Measurements from ENCODE around the gene TBC1D1.

GRCh38 chr4:37980246-37980645 lies 89.4 kb downstream of the TBC1D1 start:
- TF ChIP-seq CTCF (IDR thresholded peaks at IDR 0.05), result no peak
- TF ChIP-seq POLR2A (IDR thresholded peaks at IDR 0.05; ENCODE audit: low read depth), result no peak
- TF ChIP-seq POLR2AphosphoS5 (IDR thresholded peaks at IDR 0.05), result no peak
- no peak for TF ChIP-seq EP300 (IDR thresholded peaks at IDR 0.05)

Data from esophagus muscularis mucosa (tissue), 4 donors.